GM21360 (cell line): ENCODE measurements around the gene PDRG1.
"Not testable (repeated sequence)": the region's sequence is repeated elsewhere in the genome, so short reads cannot be mapped to it uniquely, and the experiment has no call there.

Source experiments
- ATAC-seq: cut with Tn5 transposase; IDR thresholded peaks from one replicate; pipeline ENCODE4 v1.9.1; 2021; ENCODE audit warnings: mild to moderate bottlenecking, moderate library complexity; ENCODE audit not compliant: unreplicated experiment

Gene PDRG1

DNA sequence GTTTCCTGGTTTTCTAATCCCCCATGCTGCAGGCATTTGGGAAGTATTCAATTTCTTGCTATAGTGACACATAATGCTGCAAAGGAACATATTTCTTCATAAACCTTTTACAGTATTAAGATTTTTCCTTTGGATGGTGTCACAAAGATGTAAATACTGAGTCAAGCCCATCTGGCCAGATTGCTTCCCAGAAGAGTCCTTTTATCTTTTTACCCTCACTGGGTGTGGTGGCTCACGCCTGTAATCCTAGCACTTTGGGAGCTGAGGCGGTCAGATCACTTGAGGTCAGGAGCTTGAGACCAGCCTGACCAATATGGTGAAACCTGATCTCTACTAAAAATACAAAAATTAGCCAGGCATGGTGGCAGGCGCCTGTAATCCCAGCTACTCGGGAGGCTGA is 22.2 kb downstream of the PDRG1 start:
- not testable (repeated sequence) for ATAC-seq

DNA sequence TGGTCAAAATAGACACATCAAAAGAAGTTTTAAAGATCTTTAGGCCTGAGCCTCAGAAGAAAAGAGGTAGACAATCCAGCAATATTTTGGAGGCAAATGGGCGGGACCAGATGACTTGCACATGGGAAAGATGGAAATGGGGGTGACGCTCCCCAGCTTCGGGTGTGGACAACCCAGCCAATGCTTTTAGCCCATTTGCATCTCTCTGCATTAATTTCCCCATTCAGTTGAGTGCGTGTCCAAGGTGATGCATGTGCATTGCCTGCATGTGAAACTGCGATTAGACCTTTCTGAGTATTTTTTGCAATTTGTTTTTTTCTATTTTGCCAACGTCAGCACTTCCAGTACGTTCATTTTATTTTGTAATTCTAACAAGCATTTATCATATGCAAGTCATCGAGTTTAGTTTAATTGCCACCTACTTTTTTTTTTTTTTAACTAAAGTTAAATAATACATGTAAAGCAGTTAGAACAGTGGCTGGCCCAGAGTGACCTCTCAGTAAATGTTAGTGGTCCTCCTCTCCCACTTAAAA is 24.2 kb downstream of the PDRG1 start:
- ATAC-seq, result no peak

DNA sequence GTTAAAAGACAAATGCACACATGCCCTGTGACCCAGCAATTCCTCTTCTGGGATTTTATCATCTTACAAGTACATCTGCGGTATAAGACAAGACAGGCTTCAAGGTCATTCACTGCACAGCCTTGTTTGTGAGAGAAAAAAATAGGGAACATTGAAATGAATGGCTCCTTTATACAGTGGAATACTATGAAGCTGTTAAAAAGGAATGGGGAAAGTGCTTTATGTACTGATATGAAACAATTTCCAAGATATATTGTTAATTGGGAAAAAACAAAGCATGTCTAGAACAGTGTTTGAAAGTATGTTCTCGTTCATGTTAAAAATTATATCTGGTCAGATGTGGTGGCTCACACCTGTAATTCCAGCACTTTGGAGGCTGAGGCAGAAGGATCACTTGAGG is 25.4 kb downstream of the PDRG1 start:
- ATAC-seq, result no peak

DNA sequence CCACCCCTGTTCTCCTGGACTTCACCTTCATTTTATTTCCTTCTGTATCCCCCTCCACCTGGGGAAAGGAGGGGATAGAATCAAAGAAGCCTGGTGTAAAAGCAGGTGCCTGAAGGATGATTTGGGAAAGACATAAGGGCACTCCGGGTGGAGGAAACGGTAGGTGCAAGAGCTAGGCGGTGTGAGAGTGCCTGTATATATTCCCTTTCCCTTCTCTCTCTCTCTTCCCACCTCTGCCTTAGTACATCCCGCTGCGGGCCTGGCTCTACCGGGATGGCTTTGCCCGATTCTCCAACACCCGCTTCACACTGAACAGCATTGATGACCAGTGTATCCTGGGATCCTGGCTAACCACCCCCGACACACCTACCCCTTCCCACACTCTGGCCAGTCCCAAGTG is 26.2 kb downstream of the PDRG1 start:
- no peak for ATAC-seq

GRCh38 chr20:31924561-31924960 is 27.3 kb downstream of the PDRG1 start:
- ATAC-seq, result no peak

DNA sequence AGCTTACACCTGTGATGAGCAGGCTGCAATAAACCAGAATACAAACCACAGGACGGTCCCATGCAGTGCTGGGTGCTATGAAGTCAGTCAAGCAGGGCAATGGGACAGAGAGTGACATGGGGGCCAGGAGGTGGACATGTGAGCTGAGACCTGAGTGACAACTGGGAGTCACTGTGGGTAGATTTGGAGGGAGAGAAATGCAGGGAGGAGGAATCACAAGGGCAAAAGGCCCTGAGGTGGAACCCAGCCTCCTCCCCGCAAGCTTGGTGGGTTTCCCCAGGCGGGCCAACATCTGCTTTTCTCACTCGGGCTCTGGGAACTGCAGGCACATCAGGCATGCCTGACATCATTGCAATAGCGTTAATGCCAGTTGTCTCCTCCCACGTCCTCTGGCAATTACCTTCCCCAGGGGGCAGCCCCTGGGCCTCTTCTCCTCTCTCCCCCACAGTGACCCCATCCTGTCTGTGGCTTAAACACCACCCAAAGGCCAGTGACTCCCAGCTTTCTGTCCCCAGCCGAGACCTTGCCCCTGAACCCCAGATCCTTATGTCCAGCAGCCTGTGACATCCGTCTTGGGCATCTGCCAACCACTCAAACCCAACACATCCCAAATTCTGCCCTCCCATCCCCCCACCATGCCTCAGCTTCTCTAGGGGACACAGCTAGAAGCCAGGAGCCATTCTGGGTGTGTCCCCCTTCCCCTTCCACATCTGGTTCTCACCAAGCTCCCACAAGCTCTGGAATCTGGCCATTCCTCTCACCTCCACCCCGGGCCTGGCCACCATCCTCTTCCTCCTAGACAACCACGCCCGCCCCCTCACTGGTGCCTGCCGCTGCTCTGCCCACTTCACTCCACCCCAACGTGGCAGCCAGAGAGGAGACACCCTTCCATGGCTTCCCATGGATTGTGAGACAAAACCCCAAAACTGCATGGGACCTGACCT is 28.2 kb downstream of the PDRG1 start:
- ATAC-seq, result no peak

- no peak for ATAC-seq
These were observed 29.3 kb downstream of the PDRG1 start for GRCh38 chr20:31922588-31922987.

DNA sequence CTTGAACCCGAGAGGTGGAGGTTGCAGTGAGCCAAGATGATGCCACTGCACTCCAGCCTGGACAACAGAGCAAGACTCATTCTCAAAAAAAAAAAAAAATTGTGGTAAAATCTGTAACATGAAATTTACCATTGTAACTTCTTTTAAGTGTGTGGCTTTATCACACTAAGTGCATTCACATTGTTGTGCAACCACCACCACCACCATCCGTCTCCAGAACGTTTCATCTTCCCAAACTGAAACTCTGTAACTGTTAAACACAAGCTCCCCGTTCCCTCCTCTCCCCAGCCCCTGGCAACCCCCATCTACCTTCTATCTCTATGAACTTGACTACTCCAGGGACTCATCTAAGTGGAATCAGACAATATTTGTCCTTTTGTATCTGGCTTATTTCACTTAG is 29.7 kb downstream of the PDRG1 start:
- ATAC-seq, result no peak

- ATAC-seq, result not testable (repeated sequence)
These were observed 30.4 kb downstream of the PDRG1 start for GRCh38 chr20:31921480-31921879.

DNA sequence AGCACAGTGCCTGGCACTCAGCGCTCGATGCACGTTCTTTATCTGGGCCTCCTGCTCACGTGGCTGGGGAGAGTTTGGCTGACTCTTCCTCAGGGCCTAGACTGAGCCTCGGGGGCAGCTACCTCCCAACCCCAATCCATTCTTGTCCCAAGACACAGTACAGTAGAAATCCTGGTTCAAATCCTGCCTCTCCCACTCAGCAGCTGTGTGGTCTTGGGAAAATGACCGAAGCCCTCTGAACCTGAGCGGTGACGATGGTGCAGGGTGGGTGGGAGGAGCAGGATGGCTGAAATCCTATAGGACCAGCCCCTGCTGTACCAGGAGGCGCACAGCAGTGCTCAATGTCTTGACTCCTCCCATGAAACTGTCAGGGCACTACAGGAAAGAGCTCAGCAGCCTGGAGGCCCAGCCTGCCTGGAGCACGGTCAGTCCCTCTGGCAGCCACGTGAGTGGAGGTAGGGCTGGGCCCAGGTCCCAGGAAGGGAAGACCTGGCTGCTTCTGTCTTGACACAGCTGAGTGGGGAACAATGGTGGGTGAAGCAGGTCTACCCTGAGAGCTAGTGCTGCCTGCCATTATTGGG is 31.5 kb downstream of the PDRG1 start:
- no peak for ATAC-seq

GRCh38 chr20:31919410-31920155 is 32.3 kb downstream of the PDRG1 start:
- ATAC-seq, result no peak

- ATAC-seq, result no peak
These were observed 33.3 kb downstream of the PDRG1 start for GRCh38 chr20:31918466-31919105.

DNA sequence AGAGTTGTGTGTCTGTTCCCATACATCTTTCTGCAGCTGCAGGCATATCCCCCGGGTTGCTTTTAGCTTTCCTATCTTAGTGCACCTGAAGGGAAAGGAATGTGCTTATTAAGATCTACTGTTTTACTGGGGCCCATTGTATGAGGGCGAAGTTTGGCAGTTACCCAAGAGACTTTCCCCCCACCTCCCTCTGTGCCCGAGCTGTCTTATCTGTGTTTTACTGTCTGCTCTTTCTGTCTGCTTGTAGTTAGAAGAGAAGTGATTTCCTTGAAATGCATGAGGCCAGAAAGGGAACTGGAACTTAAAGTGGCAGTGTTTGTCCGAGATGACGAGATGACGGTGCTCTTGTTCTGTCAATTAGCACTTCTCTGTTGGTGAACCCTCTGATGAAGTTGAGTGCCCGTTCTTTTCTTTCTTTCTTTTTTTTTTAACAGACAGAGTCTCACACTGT is 33.9 kb downstream of the PDRG1 start:
- not testable (repeated sequence) for ATAC-seq

- no peak for ATAC-seq
These were observed 35.1 kb downstream of the PDRG1 start for GRCh38 chr20:31916708-31917107.

DNA sequence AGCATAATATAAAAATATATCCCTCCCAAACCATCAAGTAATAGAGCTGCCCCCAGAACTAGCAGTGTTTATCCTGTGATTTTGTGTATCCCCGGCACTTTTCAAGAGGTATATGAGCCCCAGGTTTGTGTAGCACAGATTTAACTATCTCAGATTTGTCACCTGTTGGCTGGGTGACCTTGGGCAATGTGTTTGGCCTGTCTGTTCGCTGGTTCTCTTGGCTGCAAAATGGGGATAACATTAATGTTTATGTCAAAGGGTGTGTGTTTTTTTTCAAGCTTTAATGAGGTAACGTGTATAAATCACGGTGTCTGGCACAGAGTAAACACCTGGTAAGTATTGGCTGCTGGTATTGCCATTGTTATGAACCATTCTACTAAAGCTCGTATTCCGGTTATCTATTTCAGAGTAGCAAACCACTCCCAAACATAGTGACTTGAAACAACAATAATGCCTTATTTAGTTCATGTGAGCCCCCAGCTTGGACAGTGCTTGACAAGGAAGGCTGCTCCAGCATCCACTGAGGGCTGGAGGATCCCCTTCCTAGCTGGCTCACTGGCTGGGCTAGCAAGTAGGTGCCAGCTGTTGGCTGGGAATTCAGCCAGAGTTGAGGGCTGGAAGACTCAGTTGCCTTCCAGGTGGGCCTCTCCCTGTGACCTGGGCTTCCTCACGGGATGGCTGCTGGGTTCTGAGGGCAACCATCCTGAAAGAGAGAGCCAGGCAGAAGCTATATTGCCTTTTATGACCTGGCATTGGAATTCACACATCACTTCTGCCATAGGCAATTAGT is 36.2 kb downstream of the PDRG1 start:
- no peak for ATAC-seq

- ATAC-seq, result no peak
These were observed 37.7 kb downstream of the PDRG1 start for GRCh38 chr20:31914170-31914569.

- ATAC-seq, result no peak
These were observed 38.3 kb downstream of the PDRG1 start for GRCh38 chr20:31913431-31914157.

GRCh38 chr20:31910071-31910803 is 41.6 kb downstream of the PDRG1 start:
- ATAC-seq, result no peak
